Breast epithelium (tissue), 4 donors: ENCODE data around the gene ZNF534. TPM values are rescaled to one million over a fixed set of nuclear protein-coding genes. Genes with fewer than 3 reads are reported as not detected.
A peak's percentile ranks its signal among the peaks of the same experiment; 100 is the strongest.
"Not testable (repeated sequence)": the region's sequence is repeated elsewhere in the genome, so short reads cannot be mapped to it uniquely, and the experiment has no call there.

Experiments used
- DNase-seq, 2 donors: peaks; one replicate each; pipeline ENCODE4 v3.0.0-alpha.2; 2019; ENCODE audit warnings: low spot score in 2 of 2
- H3K27ac ChIP-seq, 2 donors: fragments of 200-600 bp; sonication (generic) in 1 of 2; one replicate each; pipeline ENCODE4 v1.5.1; 2016 to 2019; ENCODE audit warnings: mild to moderate bottlenecking in 1 of 2
- H3K27me3 ChIP-seq, 2 donors: fragments of 200-600 bp; sonication (generic) in 1 of 2; one replicate each; pipeline versions ENCODE4 v1.5.1 to v1.6.0; 2017 to 2019; ENCODE audit warnings: control low read depth in 1 of 2, mild to moderate bottlenecking in 1 of 2
- H3K36me3 ChIP-seq: fragments of 200-600 bp; one replicate; pipeline ENCODE4 v1.5.1; 2019
- H3K4me1 ChIP-seq, 2 donors: fragments of 200-600 bp; sonication (generic); one replicate each; pipeline ENCODE4 v1.5.1; 2016 to 2019; ENCODE audit warnings: control low read depth in 1 of 2
- H3K4me3 ChIP-seq, 3 donors: fragments of 200-600 bp; sonication (generic); 1 replicate in 2 of 3; 2 replicates in 1 of 3; pipeline ENCODE4 v1.5.1; 2016 to 2019; ENCODE audit warnings: mild to moderate bottlenecking in 3 of 3, moderate library complexity in 2 of 3
- H3K9me3 ChIP-seq, 2 donors: fragments of 200-600 bp; sonication (generic) in 1 of 2; one replicate each; pipeline ENCODE4 v1.5.1; 2016 to 2019; ENCODE audit warnings: control low read depth in 1 of 2
- POLR2A ChIP-seq: fragments of 450-650 bp; IDR thresholded peaks from one replicate; pipeline ENCODE4 v1.6.1; 2016; ENCODE audit warnings: antibody characterized with exemption, mild to moderate bottlenecking, moderate library complexity
- POLR2AphosphoS5 ChIP-seq, 3 donors: sonication (generic); formaldehyde crosslinking; IDR thresholded peaks; one replicate each; pipeline ENCODE4 v1.6.1; 2017; ENCODE audit warnings: antibody characterized with exemption in 3 of 3
- intact Hi-C: fragments of 100-400 bp; cut with DNase I; formaldehyde crosslinking; loops from one replicate; pipeline ENCODE4 v1.15.1; 2023; ENCODE audit warnings: low total_unique reads
- total RNA-seq, 3 donors: library from RNA; depleted of rRNA; stranded (reverse); fragments of >200 nt; gene quantifications; one replicate each; pipeline ENCODE4 v1.1.0, GENCODE V29; 2016
- TF ChIP-seq, protein P1 (sequence below), 3 donors: fragments of 450-650 bp; IDR thresholded peaks; one replicate each; pipeline ENCODE4 v1.5.1; 2016 to 2017; ENCODE audit warnings: antibody characterized with exemption in 3 of 3, mild to moderate bottlenecking in 3 of 3, moderate library complexity in 3 of 3

Gene ZNF534
- total RNA-seq, 3 donors from 2014 or later: 0.33 to 1.2 TPM; not detected in 1

DNA sequence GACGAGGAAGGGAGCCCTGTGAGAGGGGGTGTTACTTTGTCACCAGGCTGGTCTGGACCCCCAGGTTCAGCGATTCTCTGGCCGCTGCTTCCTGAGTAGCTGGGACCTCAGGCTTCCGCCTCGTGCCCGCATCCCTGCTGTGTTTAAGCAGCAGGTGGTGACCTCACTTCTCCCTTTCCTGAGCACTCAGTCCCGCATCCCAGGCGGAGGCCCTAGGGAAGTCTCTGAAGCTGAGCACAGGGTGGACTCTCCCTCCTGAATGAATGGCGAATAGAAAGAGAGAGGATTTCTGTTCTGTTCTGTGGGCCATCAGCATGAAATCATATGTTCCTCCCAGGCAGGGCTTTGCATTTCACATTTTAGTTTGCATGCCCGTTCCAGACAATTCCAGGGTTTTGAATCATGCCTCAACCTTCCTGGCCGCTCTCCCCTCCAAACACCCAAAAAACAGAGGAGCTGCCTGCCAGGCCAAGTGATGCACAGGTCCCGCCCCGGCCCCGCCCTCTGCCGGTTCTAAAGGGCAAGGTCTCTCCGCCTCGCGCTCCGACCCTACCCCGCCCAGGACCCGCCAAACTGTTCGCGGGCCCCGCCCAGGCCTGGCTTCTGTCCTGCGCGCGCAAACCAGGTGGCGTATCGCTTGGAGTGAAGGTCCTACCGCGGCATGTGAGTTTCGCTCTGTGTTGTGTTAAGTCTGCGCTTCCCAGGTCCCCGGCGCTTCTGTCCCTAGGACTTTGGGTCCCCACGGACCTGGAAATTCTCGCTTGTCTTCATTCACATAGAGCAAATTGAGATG is 63.4 kb downstream of the ZNF534 start:
- H3K27ac ChIP-seq: no peak overlapping the region
- peak overlapping the region in 2 of 3 donors; percentile 9 to 41 for H3K4me3 ChIP-seq
- TF ChIP-seq, protein P1, sequence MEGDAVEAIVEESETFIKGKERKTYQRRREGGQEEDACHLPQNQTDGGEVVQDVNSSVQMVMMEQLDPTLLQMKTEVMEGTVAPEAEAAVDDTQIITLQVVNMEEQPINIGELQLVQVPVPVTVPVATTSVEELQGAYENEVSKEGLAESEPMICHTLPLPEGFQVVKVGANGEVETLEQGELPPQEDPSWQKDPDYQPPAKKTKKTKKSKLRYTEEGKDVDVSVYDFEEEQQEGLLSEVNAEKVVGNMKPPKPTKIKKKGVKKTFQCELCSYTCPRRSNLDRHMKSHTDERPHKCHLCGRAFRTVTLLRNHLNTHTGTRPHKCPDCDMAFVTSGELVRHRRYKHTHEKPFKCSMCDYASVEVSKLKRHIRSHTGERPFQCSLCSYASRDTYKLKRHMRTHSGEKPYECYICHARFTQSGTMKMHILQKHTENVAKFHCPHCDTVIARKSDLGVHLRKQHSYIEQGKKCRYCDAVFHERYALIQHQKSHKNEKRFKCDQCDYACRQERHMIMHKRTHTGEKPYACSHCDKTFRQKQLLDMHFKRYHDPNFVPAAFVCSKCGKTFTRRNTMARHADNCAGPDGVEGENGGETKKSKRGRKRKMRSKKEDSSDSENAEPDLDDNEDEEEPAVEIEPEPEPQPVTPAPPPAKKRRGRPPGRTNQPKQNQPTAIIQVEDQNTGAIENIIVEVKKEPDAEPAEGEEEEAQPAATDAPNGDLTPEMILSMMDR (IDR thresholded peaks at IDR 0.05): no peak
- TF ChIP-seq POLR2AphosphoS5 (IDR thresholded peaks at IDR 0.05) (no peak), POLR2A (no peak)
- intact Hi-C loops: no loop called here
- no peaks in the 10 kb centered on the region for H3K36me3 ChIP-seq
- no peaks in the 10 kb centered on the region for H3K4me1 ChIP-seq
- no peaks in the 10 kb centered on the region for H3K27me3 ChIP-seq
- no peak for DNase-seq
- H3K9me3 ChIP-seq: peaks cover 82 to 86% of the 10 kb centered on the region in 2 donors

DNA sequence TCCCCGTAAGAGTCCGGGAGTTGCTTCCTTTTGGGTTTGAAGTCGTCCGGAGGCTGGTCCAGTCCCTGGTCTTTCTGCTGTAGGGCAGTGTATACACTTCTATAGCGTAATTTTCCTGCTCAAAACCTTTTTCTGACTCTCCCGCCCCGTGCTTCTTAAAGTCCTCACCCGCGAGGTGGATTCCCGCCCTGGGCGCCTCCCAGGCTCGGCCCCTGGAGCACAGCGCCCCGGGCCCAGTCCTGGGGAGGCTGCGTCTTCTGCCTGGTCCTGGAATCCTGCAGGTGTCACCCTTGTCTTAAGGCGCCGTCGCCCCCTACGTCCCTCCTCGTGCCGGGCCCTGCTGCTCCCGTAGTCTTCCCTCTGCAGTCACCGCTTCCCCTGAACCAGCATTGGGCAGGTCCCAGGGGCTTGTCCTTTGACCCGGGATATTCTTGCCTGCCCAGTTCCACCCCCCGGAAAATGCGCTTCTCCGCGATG is 64.1 kb downstream of the ZNF534 start:
- H3K4me1 ChIP-seq: no peaks in the 10 kb centered on the region
- no peaks in the 10 kb centered on the region for H3K36me3 ChIP-seq
- no peak for DNase-seq
- intact Hi-C loops: no loop called here
- TF ChIP-seq POLR2A (no peak), POLR2AphosphoS5 (IDR thresholded peaks at IDR 0.05) (no peak)
- TF ChIP-seq, protein P1 (IDR thresholded peaks at IDR 0.05): no peak
- peaks cover 79 to 81% of the 10 kb centered on the region in 2 donors for H3K9me3 ChIP-seq
- H3K27me3 ChIP-seq: no peaks in the 10 kb centered on the region
- H3K4me3 ChIP-seq: peak overlapping the region in 2 of 3 donors; percentile 9 to 41
- no peak overlapping the region for H3K27ac ChIP-seq

DNA sequence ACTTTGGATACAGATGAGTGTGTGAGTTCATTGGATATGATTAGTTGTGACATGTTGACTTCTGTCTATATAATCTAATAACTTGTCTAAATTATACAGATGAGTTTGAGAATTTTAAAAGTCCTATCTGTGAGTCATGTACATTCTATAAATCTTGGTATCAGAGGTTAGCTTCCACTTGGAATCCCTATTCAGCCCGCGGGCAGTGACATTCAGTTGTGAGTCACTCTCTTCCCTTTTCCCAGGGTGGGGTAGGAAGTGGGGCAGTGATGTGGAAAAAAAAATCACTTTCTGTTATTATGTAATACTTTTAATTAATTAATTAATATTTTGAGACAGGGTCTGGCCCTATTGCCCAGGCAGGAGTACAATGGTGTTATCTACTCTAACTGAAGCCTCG is 65.6 kb downstream of the ZNF534 start:
- H3K4me1 ChIP-seq: no peaks in the 10 kb centered on the region
- peaks cover 72 to 82% of the 10 kb centered on the region in 2 donors for H3K9me3 ChIP-seq
- DNase-seq: no peak
- no peaks in the 10 kb centered on the region for H3K27me3 ChIP-seq
- H3K36me3 ChIP-seq: no peaks in the 10 kb centered on the region
- intact Hi-C loops: no loop called here
- TF ChIP-seq, protein P1 (IDR thresholded peaks at IDR 0.05): no peak
- TF ChIP-seq POLR2AphosphoS5 (IDR thresholded peaks at IDR 0.05) (no peak), POLR2A (no peak)
- no peak overlapping the region for H3K4me3 ChIP-seq
- no peak overlapping the region for H3K27ac ChIP-seq

DNA sequence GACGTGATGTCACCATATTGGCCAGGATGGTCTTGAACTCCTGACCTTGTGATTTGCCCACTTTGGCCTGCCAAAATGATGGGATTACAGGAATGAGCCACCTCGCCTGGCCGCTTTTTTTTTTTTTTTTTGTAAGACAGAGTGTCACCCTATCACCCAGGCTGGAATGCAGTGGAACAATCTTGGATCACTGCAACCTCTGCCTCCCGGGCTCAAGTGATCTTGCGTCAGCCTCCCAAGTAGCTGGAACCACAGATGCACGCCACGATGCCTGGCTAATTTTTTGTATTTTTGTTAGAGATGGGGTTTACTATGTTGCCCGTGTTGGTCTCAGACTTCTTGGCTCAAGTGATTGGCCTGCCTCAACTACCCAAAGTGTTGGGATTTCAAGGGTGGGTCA is 69.6 kb downstream of the ZNF534 start:
- DNase-seq: no peak
- TF ChIP-seq POLR2A (no peak), POLR2AphosphoS5 (IDR thresholded peaks at IDR 0.05) (no peak)
- TF ChIP-seq, protein P1 (IDR thresholded peaks at IDR 0.05): no peak
- intact Hi-C loops: no loop called here
- Histone ChIP-seq H3K36me3 (no peaks in the 10 kb centered on the region), H3K4me3 (no peak overlapping the region), H3K27ac (no peak overlapping the region), H3K9me3 (peaks cover 67 to 77% of the 10 kb centered on the region in 2 donors), H3K27me3 (no peaks in the 10 kb centered on the region), H3K4me1 (no peaks in the 10 kb centered on the region)

DNA sequence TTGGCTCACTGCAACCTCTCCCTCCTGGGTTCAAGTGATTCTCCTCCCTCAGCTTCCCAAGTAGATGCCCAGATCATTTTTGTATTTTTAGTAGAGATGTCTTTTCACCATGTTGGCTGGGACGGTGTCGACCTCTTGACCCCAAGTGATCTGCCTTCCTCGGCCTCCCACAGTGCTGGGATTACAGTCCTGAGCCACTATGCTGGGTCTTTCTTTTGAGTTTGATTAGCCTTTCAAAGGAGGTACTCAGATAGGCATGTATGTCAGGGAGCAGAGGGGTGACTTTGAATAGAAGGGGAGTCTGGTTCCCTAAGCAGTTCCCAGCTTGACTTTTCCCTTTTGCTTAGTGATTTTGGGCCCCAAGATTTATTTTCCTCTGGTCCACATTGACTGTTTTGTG is 71.5 kb downstream of the ZNF534 start:
- H3K4me3 ChIP-seq, H3K4me1 ChIP-seq, H3K36me3 ChIP-seq, H3K27ac ChIP-seq, DNase-seq, H3K27me3 ChIP-seq, intact Hi-C loops: not testable (repeated sequence)
- H3K9me3 ChIP-seq: peaks cover 63 to 68% of the 10 kb centered on the region in 2 donors

DNA sequence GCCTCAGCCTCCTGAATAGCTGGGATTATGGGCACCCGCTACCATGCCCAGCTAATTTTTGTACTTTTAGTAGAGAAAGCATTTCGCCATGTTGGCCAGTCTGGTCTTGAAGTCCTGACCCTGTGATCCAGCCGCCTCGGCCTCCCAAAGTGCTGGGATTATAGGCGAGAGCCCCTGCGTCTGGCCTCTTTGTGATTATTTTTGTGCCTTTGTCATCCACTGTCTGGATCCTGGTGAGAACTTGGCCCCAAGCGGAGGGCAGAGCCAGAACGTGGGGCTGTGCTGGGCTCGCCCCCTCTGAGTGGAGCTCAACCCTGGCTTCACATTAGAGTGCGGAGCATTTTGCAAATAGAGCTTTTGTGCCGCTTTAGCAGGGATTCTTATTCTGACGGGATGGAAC is 72.0 kb downstream of the ZNF534 start:
- H3K36me3 ChIP-seq, intact Hi-C loops, H3K4me1 ChIP-seq, H3K27ac ChIP-seq, DNase-seq, H3K4me3 ChIP-seq, H3K27me3 ChIP-seq: not testable (repeated sequence)
- peaks cover 64 to 65% of the 10 kb centered on the region in 2 donors for H3K9me3 ChIP-seq
